ENCODE data around the gene TOR1AIP2. TPM values are rescaled to one million over a fixed set of nuclear protein-coding genes. Genes with fewer than 3 reads are reported as not detected.

The TOR1AIP2 gene
- total and polyA plus RNA-seq, 2 donors (not counting 3 experiments of a cell fraction or from before 2014, with no cell fraction given), result 18.6 to 101 TPM

DNA sequence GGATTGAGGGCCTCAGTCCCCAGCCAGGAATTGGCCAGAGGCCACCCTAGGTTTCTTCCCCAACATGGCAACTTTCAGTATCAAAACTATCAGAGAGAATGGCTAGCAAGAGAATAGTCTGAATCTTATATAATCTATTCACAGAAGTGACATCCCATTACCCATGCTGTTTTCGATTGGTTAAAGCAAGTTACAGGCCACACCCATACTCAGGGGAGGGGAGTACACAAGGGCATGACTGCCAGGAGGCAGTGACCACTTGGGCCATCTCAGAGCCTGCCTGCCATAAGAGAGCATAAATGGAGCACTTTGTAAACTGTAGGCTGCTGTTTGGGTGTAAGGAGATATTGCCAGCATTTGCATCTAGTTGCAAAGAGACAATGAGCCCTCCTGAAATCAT, 69.1 kb downstream of the TOR1AIP2 start:
- BruUV-seq (replicated peaks), result no TSS peak
- Histone ChIP-seq H3K36me3 (ENCODE audit: control insufficient read depth in 2 of 2, extremely low read depth in 1 of 2, insufficient read depth in 2 of 2, low read length in 2 of 2) (no peaks in the 10 kb centered on the region), H3K9me1 (replicated peaks; ENCODE audit: control insufficient read depth, extremely low read depth, insufficient read depth, low read length) (no peaks in the 10 kb centered on the region), H3K4me3 (replicated peaks in 1 of 3; ENCODE audit: insufficient read depth in 1 of 3, low read depth in 1 of 3, low read length in 3 of 3) (no peak overlapping the region), H3K4me2 (ENCODE audit: insufficient read depth, low read length) (no peak overlapping the region), H4K20me1 (replicated peaks; ENCODE audit: control insufficient read depth, extremely low read depth, insufficient read depth, low read length) (no peaks in the 10 kb centered on the region), H2AFZ (ENCODE audit: low read depth, low read length) (no peak overlapping the region), H3K9me3 (replicated peaks; ENCODE audit: control insufficient read depth, insufficient read depth, low read length) (no peaks in the 10 kb centered on the region), H3K4me1 (ENCODE audit: control insufficient read depth, extremely low read depth, insufficient read depth, low read length) (no peaks in the 10 kb centered on the region), H3K27ac (ENCODE audit: insufficient read depth, low read depth, low read length) (no peak overlapping the region), H3K79me2 (ENCODE audit: control insufficient read depth, insufficient read depth, low read length) (no peaks in the 10 kb centered on the region), H3K27me3 (ENCODE audit: control insufficient read depth in 2 of 2, insufficient read depth in 2 of 2, low read length in 2 of 2) (peaks cover 2 to 10% of the 10 kb centered on the region in 2 experiments), H3K9ac (replicated peaks; ENCODE audit: extremely low read depth, insufficient read depth, low read length) (no peak overlapping the region)
- FAIRE-seq, result no peak
- ChIA-PET CTCF (interaction anchor here (2.4 to 20.1 kb wide), 4 partner anchors 10 to 100 kb away, joined by 13 to 1591 read pairs (median 29); no protein-coding TSS in a partner anchor), POLR2A (no interaction called here)
- DNase-seq (ENCODE audit: low read depth, low spot score), result no peak
- TF ChIP-seq FOS (IDR thresholded peaks at IDR 0.05; ENCODE audit: borderline replicate concordance, insufficient read depth, low read length), result no peak
- TF ChIP-seq MYC (IDR thresholded peaks at IDR 0.05; ENCODE audit: low read depth, low read length), result no peak
- TF ChIP-seq GATA2 (IDR thresholded peaks at IDR 0.05; ENCODE audit: insufficient read depth, insufficient read length, low read depth, low read length), result no peak
- TF ChIP-seq, protein P1, sequence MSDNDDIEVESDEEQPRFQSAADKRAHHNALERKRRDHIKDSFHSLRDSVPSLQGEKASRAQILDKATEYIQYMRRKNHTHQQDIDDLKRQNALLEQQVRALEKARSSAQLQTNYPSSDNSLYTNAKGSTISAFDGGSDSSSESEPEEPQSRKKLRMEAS (IDR thresholded peaks at IDR 0.05; ENCODE audit: insufficient read depth, insufficient read length), result no peak
- no peak for TF ChIP-seq JUN (IDR thresholded peaks at IDR 0.05; ENCODE audit: borderline replicate concordance, insufficient read depth, insufficient read length, low read depth)
- TF ChIP-seq, protein P2, sequence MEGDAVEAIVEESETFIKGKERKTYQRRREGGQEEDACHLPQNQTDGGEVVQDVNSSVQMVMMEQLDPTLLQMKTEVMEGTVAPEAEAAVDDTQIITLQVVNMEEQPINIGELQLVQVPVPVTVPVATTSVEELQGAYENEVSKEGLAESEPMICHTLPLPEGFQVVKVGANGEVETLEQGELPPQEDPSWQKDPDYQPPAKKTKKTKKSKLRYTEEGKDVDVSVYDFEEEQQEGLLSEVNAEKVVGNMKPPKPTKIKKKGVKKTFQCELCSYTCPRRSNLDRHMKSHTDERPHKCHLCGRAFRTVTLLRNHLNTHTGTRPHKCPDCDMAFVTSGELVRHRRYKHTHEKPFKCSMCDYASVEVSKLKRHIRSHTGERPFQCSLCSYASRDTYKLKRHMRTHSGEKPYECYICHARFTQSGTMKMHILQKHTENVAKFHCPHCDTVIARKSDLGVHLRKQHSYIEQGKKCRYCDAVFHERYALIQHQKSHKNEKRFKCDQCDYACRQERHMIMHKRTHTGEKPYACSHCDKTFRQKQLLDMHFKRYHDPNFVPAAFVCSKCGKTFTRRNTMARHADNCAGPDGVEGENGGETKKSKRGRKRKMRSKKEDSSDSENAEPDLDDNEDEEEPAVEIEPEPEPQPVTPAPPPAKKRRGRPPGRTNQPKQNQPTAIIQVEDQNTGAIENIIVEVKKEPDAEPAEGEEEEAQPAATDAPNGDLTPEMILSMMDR (IDR thresholded peaks at IDR 0.05; ENCODE audit: extremely low read depth in 1 of 2, insufficient read depth in 1 of 2, low read depth in 1 of 2, low read length in 2 of 2), result no peak
- TF ChIP-seq POLR2A (IDR thresholded peaks at IDR 0.05; ENCODE audit: low read depth, low read length), result no peak
- TF ChIP-seq POLR2AphosphoS5 (IDR thresholded peaks at IDR 0.05; ENCODE audit: insufficient read depth, low read depth, low read length), result no peak
- no peak for TF ChIP-seq EZH2 (IDR thresholded peaks at IDR 0.05; ENCODE audit: borderline replicate concordance, low read depth, low read length, severe bottlenecking)
- dilution Hi-C loops (cut with MboI; ENCODE audit: extremely low pct_ligation_motif_present, low sequenced_read_pairs), result no loop called here
- intact Hi-C loops (cut with micrococcal nuclease), result no loop called here

Measured in endothelial cell of umbilical vein (primary cell).